HG03196 (cell line): ENCODE data around the gene MAPKAP1.
A peak's percentile ranks its signal among the peaks of the same experiment; 100 is the strongest.

Experiments used
- ATAC-seq: cut with Tn5 transposase; IDR thresholded peaks from one replicate; pipeline ENCODE4 v1.9.1; 2021; ENCODE audit not compliant: unreplicated experiment

MAPKAP1 gene

GRCh38 chr9:125646217-125646616, 60.8 kb downstream of the MAPKAP1 start:
- no peak for ATAC-seq

DNA sequence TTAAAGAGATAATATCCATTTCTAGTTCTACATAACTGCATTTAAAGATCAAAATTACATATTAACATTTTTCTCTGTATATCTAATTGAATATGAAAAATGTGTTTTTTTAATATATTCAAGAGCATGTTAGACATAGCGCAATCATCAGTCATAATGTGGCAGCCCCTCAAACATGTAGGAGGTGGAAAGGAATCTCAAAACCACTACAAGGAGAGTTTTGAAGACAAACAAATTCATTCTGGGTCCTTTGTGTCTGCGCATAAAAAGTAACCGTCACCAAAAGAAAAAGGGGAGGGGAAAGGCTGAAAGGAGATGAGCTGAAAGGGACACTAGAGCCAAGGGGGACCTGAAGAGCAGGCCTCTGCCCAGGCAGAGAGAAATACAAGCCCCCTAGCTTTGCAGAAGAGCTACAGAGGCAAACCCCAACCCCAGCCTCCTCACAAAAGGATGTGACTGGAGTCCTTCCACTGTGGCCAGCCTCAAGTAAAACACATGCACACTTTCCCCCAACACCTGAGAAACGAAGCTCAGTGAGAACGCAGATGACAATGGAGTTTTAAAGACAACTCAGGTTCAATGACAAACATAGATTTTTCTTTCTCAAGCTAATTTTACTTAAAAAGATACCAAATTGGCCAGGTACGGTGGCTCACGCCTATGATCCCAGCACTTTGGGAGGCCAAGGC, 62.0 kb downstream of the MAPKAP1 start:
- no peak for ATAC-seq

GRCh38 chr9:125642311-125642710, 64.7 kb downstream of the MAPKAP1 start:
- no peak for ATAC-seq

GRCh38 chr9:125639057-125639456, 68.0 kb downstream of the MAPKAP1 start:
- ATAC-seq: no peak

- ATAC-seq: no peak
These were observed 68.6 kb downstream of the MAPKAP1 start for GRCh38 chr9:125638239-125639045.

DNA sequence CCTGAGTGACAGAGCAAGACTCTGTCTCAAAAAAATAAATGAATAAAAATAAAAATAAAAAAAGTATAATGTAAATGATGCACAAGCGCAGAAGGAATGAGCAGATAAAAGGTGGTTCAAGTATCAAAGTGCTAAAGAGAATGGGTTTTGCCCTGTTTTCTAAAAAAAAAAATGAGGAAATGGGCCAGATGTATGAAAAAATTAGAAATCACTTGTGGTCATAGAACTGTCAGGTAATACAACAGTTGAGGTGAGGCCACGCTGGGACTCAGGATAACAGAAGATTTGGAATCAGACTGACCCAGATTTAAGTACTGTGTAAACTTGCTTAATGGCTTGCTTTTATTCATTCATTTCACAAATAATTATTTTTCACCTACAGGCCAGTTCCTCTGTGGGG, 69.8 kb downstream of the MAPKAP1 start:
- no peak for ATAC-seq

- no peak for ATAC-seq
These were observed 71.1 kb downstream of the MAPKAP1 start for GRCh38 chr9:125635888-125636287.

DNA sequence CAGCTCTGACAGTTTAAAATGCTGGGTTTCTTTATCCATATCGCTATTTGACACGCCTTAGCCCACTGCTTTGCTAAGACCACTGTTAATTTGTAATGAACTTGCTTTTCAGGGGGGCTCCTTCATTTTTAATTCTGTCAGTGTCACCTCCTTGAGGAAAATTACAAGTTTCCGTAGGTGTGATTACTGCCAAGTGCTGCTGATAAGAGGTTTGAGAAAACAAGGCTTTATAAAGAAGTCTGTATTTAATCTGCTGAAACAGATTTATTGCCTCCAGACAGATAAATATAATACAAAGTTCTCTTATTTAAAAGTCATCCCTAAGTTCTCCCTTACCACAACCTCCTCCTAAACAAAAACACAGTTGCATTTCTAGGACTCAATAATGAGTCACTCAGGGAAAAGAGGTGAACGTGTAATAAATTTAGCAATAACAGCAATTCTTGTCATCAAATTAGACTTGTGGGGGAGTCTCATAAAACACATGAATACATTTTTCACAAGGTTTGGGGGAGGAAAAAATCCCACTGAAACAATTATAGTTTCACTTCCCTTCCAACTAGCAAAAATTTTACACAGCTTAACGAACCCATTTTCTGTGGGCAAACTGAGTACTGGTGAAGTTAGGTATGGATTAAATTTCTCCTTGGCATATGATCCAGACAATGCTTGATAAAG, 72.8 kb downstream of the MAPKAP1 start:
- no peak for ATAC-seq

GRCh38 chr9:125633116-125633745, 73.8 kb downstream of the MAPKAP1 start:
- no peak for ATAC-seq

- ATAC-seq: peak; percentile 48
These were observed 74.5 kb downstream of the MAPKAP1 start for GRCh38 chr9:125632321-125633115.

- ATAC-seq: no peak
These were observed 75.5 kb downstream of the MAPKAP1 start for GRCh38 chr9:125631391-125632085.

DNA sequence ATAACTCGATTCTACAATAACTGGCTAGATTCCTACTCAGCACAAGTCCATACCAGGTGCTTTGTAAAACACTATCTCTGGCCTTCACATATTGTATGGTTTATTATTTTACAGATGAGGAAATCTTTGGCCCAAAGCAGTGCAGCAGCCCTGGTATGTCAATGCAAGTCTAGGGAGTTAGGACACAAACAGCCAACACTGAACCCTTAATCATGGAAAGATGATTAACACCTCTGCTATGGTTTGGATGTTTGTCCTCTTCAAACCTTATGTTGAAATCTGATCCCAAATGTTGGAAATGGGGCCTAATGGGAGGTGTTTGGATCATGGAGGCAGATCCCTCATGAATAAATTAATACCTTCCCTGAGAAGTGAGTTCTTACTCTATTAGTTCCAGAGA, 76.6 kb downstream of the MAPKAP1 start:
- no peak for ATAC-seq

DNA sequence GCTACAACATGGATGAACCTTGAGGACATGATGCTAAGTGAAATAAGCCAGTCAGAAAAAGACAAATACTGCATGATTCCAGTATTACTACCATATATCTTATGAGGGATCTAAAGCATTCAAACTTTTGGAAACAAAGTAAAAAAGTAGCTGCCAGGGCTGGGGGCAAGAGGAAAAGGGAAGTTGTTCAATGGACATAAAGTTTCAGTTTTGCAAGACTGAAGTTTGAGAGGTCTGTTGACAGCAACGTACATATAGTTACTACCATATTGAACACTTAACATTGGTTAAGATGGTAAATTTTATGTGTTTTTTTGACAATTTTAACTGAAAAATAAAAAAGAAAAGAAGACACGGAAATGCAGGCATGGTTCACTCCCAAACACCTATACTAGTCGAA, 77.6 kb downstream of the MAPKAP1 start:
- no peak for ATAC-seq

DNA sequence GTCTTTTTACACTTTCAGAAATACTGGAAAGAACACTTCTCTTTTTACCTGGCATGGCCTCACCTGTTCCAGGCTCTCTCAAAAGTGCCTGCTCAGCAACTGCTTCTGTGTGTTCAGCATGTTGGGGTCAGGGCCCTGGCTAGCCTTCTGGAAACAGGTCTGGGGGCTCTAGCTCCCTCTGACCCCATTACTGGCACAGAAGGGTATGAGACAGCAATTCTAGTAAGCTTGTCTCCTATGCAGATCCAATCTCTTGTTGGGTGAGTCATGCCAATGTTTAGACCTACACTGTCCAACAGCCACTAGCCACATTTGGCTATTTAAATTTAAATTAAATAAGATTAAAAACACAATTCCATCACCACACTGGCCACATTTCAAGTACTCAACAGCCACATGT, 80.8 kb downstream of the MAPKAP1 start:
- no peak for ATAC-seq

- no peak for ATAC-seq
These were observed 85.8 kb downstream of the MAPKAP1 start for GRCh38 chr9:125621170-125621569.

GRCh38 chr9:125620216-125620615, 86.8 kb downstream of the MAPKAP1 start:
- no peak for ATAC-seq

DNA sequence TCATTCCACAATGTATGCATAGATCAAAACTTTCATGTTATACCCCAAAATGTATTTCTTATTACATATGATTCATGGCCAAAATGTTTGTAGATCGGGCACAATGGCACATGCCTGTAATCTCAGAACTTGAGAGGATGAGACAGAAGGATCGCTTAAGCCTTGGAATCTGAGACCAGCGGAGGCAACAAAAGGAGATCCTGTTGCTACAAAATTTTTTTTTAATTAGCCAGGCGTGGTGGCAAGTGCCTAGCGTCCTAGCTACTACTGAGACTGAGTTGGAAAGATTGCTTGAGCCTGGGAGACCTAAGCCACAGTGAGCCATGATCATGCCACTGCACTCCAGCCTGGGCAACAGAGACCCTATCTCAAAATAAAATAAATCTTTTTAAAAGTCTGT, 89.9 kb downstream of the MAPKAP1 start:
- no peak for ATAC-seq

- ATAC-seq: no peak
These were observed 93.9 kb downstream of the MAPKAP1 start for GRCh38 chr9:125613141-125613540.

DNA sequence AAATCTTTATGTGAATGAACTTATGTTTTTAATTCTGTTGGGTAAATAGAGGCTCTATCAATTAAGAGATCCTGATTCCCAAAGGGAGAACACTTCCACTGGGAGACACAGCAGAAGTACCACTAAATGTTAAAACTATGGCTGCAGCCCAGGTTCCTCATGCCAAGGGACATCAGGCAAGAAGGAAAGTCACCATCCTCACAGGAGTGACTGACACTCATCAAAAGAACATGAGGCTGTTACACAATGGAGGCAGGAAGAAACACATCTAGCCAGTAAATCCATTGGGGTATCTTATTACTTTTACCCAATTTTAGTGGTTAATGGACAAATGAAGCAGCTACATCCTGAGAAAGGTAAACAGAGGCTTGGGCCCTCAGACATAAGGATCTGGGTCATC, 94.4 kb downstream of the MAPKAP1 start:
- no peak for ATAC-seq

- no peak for ATAC-seq
These were observed 95.8 kb downstream of the MAPKAP1 start for GRCh38 chr9:125611121-125611765.
